NCI-H2107 treated with DMSO at 0.1 percent for 48 hours (cell line): ENCODE data around the gene E4F1.
A peak's percentile ranks its signal among the peaks of the same experiment; 100 is the strongest.

Experiments used
- DNase-seq: peaks from one replicate; lab custom pipeline; 2025; ENCODE audit not compliant: unreplicated experiment; lab: John Stamatoyannopoulos, UW

The E4F1 gene

GRCh38 chr16:2223221-2223941, at the start of gene E4F1:
TSS of gene E4F1 (plus strand) at chr16:2223591. CDS start at chr16:2223614, 23 bp downstream.
- DNase-seq: peak; percentile 96

GRCh38 chr16:2173916-2174315, 49.5 kb upstream of the E4F1 start:
- no peak for DNase-seq

- DNase-seq: no peak
Observed at GRCh38 chr16:2174396-2175131, 48.8 kb upstream of the E4F1 start.

- no peak for DNase-seq
Observed at GRCh38 chr16:2175454-2175853, 47.9 kb upstream of the E4F1 start.

- no peak for DNase-seq
Observed at GRCh38 chr16:2176047-2176446, 47.3 kb upstream of the E4F1 start.

GRCh38 chr16:2177101-2177500, 46.3 kb upstream of the E4F1 start:
- DNase-seq: no peak

- DNase-seq: no peak
Observed at GRCh38 chr16:2177561-2177960, 45.8 kb upstream of the E4F1 start.

- DNase-seq: no peak
Observed at GRCh38 chr16:2178321-2179106, 44.9 kb upstream of the E4F1 start.

GRCh38 chr16:2179107-2179501, 44.3 kb upstream of the E4F1 start:
- DNase-seq: no peak

GRCh38 chr16:2179576-2179975, 43.8 kb upstream of the E4F1 start:
- no peak for DNase-seq

- no peak for DNase-seq
Observed at GRCh38 chr16:2180461-2180860, 42.9 kb upstream of the E4F1 start.

GRCh38 chr16:2180962-2181923, 42.1 kb upstream of the E4F1 start:
- DNase-seq: no peak

GRCh38 chr16:2181952-2182351, 41.4 kb upstream of the E4F1 start:
- DNase-seq: no peak

GRCh38 chr16:2183671-2184070, 39.7 kb upstream of the E4F1 start:
- no peak for DNase-seq

GRCh38 chr16:2184346-2184745, 39.0 kb upstream of the E4F1 start:
- DNase-seq: no peak

- no peak for DNase-seq
Observed at GRCh38 chr16:2184962-2185361, 38.4 kb upstream of the E4F1 start.

- no peak for DNase-seq
Observed at GRCh38 chr16:2186064-2186463, 37.3 kb upstream of the E4F1 start.

- DNase-seq: no peak
Observed at GRCh38 chr16:2186505-2186904, 36.9 kb upstream of the E4F1 start.

GRCh38 chr16:2187212-2187611, 36.2 kb upstream of the E4F1 start:
- no peak for DNase-seq

- DNase-seq: no peak
Observed at GRCh38 chr16:2188395-2188794, 35.0 kb upstream of the E4F1 start.
